Panc1 (cell line): ENCODE measurements around the gene KAZN. TPM values are rescaled to one million over a fixed set of nuclear protein-coding genes. Genes with fewer than 3 reads are reported as not detected.

Source experiments
- ATAC-seq: fragments of 200-7000 bp; cut with Tn5 transposase; 2 replicates; pipeline ENCODE4 v1.9.1; 2020; ENCODE audit warnings: mild to moderate bottlenecking, moderate library complexity
- BruUV-seq: library from RNA; stranded (reverse); fragments of 400-500 nt; replicated peaks from 2 replicates; lab custom pipeline; 2021; lab: Mats Ljungman, UMichigan
- CTCF ChIA-PET: fragments of 300-600 bp; sonication (Branson Sonifier 250); formaldehyde crosslinking; loops from one replicate; lab custom pipeline; 2022; ENCODE audit warnings: antibody characterized with exemption; lab: Charles Lee
- POLR2A ChIA-PET: fragments of 300-600 bp; sonication (Branson Sonifier 250); formaldehyde crosslinking; loops from one replicate; lab custom pipeline; 2022; ENCODE audit warnings: antibody characterized with exemption; lab: Charles Lee
- DNase-seq: peaks from one replicate; pipeline ENCODE4 v3.0.0-alpha.2; 2010; ENCODE audit warnings: low read depth, low spot score
- H3K27ac ChIP-seq: 2 replicates; pipeline ENCODE4 v1.5.1; 2011; ENCODE audit warnings: mild to moderate bottlenecking, low read length, inconsistent platforms
- H3K27me3 ChIP-seq: fragments of 200-500 bp; sonication (Bioruptor generic); 2 replicates; pipeline ENCODE4 v1.6.0; 2014; ENCODE audit warnings: low read length, inconsistent platforms; ENCODE audit not compliant: control insufficient read depth, insufficient read depth
- H3K36me3 ChIP-seq: fragments of 200-500 bp; sonication (Bioruptor generic); 2 replicates; pipeline ENCODE4 v1.5.1; 2014; ENCODE audit warnings: inconsistent platforms, mild to moderate bottlenecking, low read length, moderate library complexity; ENCODE audit not compliant: control insufficient read depth, insufficient read depth
- H3K4me1 ChIP-seq: 2 replicates; pipeline ENCODE4 v1.5.1; 2011; ENCODE audit warnings: inconsistent platforms, mild to moderate bottlenecking, low read length, moderate library complexity; ENCODE audit not compliant: control insufficient read depth, insufficient read depth
- H3K4me3 ChIP-seq, 2 experiments: 2 replicates each; pipeline ENCODE4 v1.5.1; 2011 to 2012; ENCODE audit warnings: low read depth in 2 of 2, low read length in 2 of 2, mild to moderate bottlenecking in 2 of 2, inconsistent platforms in 1 of 2, moderate library complexity in 1 of 2
- H3K9me3 ChIP-seq: fragments of 200-500 bp; sonication (Bioruptor generic); 2 replicates; pipeline ENCODE4 v1.5.1; 2014; ENCODE audit warnings: low read depth, mild to moderate bottlenecking, inconsistent platforms, low read length, moderate library complexity; ENCODE audit not compliant: control insufficient read depth, insufficient read depth
- POLR2AphosphoS5 ChIP-seq: IDR thresholded peaks from 2 replicates; pipeline ENCODE4 v1.6.1; 2012; ENCODE audit warnings: mild to moderate bottlenecking, low read depth, low read length, moderate library complexity
- SIN3A ChIP-seq: IDR thresholded peaks from 2 replicates; pipeline ENCODE4 v1.6.1; 2012; ENCODE audit warnings: low read depth, mild to moderate bottlenecking, low read length, moderate library complexity, borderline replicate concordance; ENCODE audit not compliant: insufficient read depth
- TCF7L2 ChIP-seq: IDR thresholded peaks from 2 replicates; pipeline ENCODE4 v1.6.1; 2011; ENCODE audit warnings: mild to moderate bottlenecking, low read depth, low read length, inconsistent platforms
- in situ Hi-C: cut with HindIII; loops from 2 replicates; pipeline ENCODE4 v1.10.0; 2016; ENCODE audit warnings: low sequenced_read_pairs, low pct_unique_long_range_greater_than_20kb
- intact Hi-C: fragments of 100-400 bp; cut with micrococcal nuclease; formaldehyde crosslinking; loops from one replicate; pipeline ENCODE4 v1.10.0; 2022; ENCODE audit not compliant: unreplicated experiment
- total RNA-seq: library from RNA; stranded (reverse); gene quantifications from one replicate; pipeline ENCODE4 v1.2.1, GENCODE V29; 2021; ENCODE audit not compliant: unreplicated experiment
- TF ChIP-seq, protein P1 (sequence below), 2 experiments: IDR thresholded peaks; 2 replicates each; pipeline ENCODE4 v1.6.1; 2011 to 2012; ENCODE audit warnings: low read depth in 2 of 2, control low read depth in 1 of 2, low read length in 1 of 2, mild to moderate bottlenecking in 1 of 2, moderate library complexity in 1 of 2; ENCODE audit not compliant: insufficient read depth in 1 of 2
- TF ChIP-seq, protein P2 (sequence below): fragments of 450-650 bp; IDR thresholded peaks from 2 replicates; pipeline ENCODE4 v1.5.1; 2017; ENCODE audit warnings: mild to moderate bottlenecking

Gene KAZN
- total RNA-seq, 1 experiment from 2014 or later = 6.6 TPM

DNA sequence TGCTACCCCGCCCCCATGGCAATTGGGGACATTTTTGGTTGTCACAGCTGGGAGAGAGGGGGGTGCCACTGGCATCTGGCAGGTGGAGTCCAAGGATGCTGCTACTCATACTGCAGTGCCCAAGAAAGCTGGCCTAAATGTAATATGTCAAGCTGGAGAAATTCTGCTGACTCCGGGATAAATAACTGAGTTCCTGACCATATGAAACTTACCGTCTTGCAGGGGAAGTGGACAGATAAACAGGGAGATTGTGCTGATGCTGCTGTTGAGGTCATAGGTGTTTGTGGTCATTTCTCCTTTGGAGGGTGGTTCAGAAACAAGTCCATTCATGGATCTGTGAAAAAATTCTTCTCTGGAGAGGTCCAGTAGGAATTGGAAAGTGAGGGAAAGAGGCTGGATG lies 54.4 kb downstream of the KAZN start:
- Histone ChIP-seq H3K27ac (no peak overlapping the region), H3K27me3 (no peaks in the 10 kb centered on the region), H3K9me3 (no peaks in the 10 kb centered on the region), H3K4me1 (no peaks in the 10 kb centered on the region), H3K4me3 (no peak overlapping the region), H3K36me3 (no peaks in the 10 kb centered on the region)
- no TSS peak for BruUV-seq
- ChIA-PET CTCF (no interaction called here), POLR2A (no interaction called here)
- no peak for ATAC-seq
- DNase-seq = no peak
- TF ChIP-seq, protein P1, sequence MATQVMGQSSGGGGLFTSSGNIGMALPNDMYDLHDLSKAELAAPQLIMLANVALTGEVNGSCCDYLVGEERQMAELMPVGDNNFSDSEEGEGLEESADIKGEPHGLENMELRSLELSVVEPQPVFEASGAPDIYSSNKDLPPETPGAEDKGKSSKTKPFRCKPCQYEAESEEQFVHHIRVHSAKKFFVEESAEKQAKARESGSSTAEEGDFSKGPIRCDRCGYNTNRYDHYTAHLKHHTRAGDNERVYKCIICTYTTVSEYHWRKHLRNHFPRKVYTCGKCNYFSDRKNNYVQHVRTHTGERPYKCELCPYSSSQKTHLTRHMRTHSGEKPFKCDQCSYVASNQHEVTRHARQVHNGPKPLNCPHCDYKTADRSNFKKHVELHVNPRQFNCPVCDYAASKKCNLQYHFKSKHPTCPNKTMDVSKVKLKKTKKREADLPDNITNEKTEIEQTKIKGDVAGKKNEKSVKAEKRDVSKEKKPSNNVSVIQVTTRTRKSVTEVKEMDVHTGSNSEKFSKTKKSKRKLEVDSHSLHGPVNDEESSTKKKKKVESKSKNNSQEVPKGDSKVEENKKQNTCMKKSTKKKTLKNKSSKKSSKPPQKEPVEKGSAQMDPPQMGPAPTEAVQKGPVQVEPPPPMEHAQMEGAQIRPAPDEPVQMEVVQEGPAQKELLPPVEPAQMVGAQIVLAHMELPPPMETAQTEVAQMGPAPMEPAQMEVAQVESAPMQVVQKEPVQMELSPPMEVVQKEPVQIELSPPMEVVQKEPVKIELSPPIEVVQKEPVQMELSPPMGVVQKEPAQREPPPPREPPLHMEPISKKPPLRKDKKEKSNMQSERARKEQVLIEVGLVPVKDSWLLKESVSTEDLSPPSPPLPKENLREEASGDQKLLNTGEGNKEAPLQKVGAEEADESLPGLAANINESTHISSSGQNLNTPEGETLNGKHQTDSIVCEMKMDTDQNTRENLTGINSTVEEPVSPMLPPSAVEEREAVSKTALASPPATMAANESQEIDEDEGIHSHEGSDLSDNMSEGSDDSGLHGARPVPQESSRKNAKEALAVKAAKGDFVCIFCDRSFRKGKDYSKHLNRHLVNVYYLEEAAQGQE (IDR thresholded peaks at IDR 0.05; ENCODE audit: insufficient read depth in 1 of 2, low read depth in 2 of 2, low read length in 1 of 2) = no peak
- TF ChIP-seq, protein P2, sequence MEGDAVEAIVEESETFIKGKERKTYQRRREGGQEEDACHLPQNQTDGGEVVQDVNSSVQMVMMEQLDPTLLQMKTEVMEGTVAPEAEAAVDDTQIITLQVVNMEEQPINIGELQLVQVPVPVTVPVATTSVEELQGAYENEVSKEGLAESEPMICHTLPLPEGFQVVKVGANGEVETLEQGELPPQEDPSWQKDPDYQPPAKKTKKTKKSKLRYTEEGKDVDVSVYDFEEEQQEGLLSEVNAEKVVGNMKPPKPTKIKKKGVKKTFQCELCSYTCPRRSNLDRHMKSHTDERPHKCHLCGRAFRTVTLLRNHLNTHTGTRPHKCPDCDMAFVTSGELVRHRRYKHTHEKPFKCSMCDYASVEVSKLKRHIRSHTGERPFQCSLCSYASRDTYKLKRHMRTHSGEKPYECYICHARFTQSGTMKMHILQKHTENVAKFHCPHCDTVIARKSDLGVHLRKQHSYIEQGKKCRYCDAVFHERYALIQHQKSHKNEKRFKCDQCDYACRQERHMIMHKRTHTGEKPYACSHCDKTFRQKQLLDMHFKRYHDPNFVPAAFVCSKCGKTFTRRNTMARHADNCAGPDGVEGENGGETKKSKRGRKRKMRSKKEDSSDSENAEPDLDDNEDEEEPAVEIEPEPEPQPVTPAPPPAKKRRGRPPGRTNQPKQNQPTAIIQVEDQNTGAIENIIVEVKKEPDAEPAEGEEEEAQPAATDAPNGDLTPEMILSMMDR = no peak
- TF ChIP-seq POLR2AphosphoS5 (no peak), SIN3A (no peak), TCF7L2 (no peak)
- intact Hi-C loops (no loop called here), in situ Hi-C loops (no loop called here)

DNA sequence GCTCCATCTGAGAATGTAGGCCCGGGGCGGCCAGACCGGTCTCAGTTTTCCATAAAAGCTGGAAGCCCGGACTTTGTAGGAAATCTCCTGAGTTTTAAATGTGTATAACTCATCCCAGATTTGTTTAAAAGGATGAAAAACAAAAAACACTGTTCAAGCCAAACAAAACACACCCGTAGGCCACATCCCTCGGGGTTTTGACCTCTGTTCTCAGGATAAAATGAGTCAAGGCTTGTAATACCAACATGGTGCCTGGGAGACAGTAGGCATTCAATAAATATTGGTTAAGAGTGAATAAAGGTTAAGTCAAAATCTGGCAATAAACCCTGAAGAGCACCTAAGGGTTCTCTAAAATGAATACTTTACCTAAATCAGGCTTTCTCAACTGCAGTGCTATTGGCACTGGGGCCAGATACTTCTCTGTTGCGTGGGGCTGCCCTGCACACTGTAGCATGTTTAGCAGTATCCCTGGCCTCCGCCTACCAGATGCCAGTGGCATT lies 55.0 kb downstream of the KAZN start:
- BruUV-seq = no TSS peak
- DNase-seq (no peak), ATAC-seq (no peak)
- Histone ChIP-seq H3K4me3 (no peak overlapping the region), H3K27me3 (no peaks in the 10 kb centered on the region), H3K9me3 (no peaks in the 10 kb centered on the region), H3K27ac (no peak overlapping the region), H3K4me1 (no peaks in the 10 kb centered on the region), H3K36me3 (no peaks in the 10 kb centered on the region)
- in situ Hi-C loops (no loop called here), intact Hi-C loops (no loop called here)
- ChIA-PET POLR2A (no interaction called here), CTCF (no interaction called here)
- TF ChIP-seq, protein P2 = no peak
- TF ChIP-seq POLR2AphosphoS5 = no peak
- no peak for TF ChIP-seq TCF7L2
- TF ChIP-seq SIN3A = no peak
- TF ChIP-seq, protein P1 (IDR thresholded peaks at IDR 0.05; ENCODE audit: insufficient read depth in 1 of 2, low read depth in 2 of 2, low read length in 1 of 2) = no peak
